GM12874 (cell line): ENCODE data around the gene PRKCG.

Experiments used
- CTCF ChIP-seq: IDR thresholded peaks from 2 replicates; pipeline ENCODE4 v1.5.1; 2011; ENCODE audit warnings: low read depth, mild to moderate bottlenecking, control low read depth, low read length, moderate library complexity; ENCODE audit not compliant: insufficient read depth

Gene PRKCG

GRCh38 chr19:53915000-53915399, 33.0 kb downstream of the PRKCG start:
- TF ChIP-seq CTCF = no peak

GRCh38 chr19:53916004-53916403, 34.0 kb downstream of the PRKCG start:
- TF ChIP-seq CTCF = no peak

GRCh38 chr19:53917356-53917755, 35.4 kb downstream of the PRKCG start:
- no peak for TF ChIP-seq CTCF

GRCh38 chr19:53927739-53928138, 45.7 kb downstream of the PRKCG start:
- TF ChIP-seq CTCF = no peak

GRCh38 chr19:53936029-53936428, 54.0 kb downstream of the PRKCG start:
- TF ChIP-seq CTCF = no peak

GRCh38 chr19:53942001-53942786, 60.2 kb downstream of the PRKCG start:
- no peak for TF ChIP-seq CTCF

- TF ChIP-seq CTCF = no peak
These were observed 62.4 kb downstream of the PRKCG start for GRCh38 chr19:53944416-53944815.
